CD14-positive monocyte (primary cell): ENCODE data around the gene CAST. TPM values are rescaled to one million over a fixed set of nuclear protein-coding genes. Genes with fewer than 3 reads are reported as not detected.
A peak's percentile ranks its signal among the peaks of the same experiment; 100 is the strongest.

ENCODE experiments used
- DNase-seq, 3 donors: peaks; one replicate each; pipeline ENCODE4 v3.0.0-alpha.2; 2011 to 2022
- H2AFZ ChIP-seq: 2 replicates; pipeline ENCODE4 v1.6.0; 2012; ENCODE audit warnings: mild to moderate bottlenecking, low read depth, low read length, inconsistent platforms; ENCODE audit not compliant: insufficient read depth, poor library complexity, severe bottlenecking
- H3K27ac ChIP-seq, 2 donors: 1 replicate in 1 of 2; 2 replicates in 1 of 2; pipeline ENCODE4 v1.5.1; 2012 to 2013; ENCODE audit warnings: low read length in 2 of 2, control low read depth in 1 of 2, inconsistent platforms in 1 of 2, low read depth in 1 of 2, mild to moderate bottlenecking in 1 of 2
- H3K27me3 ChIP-seq, 2 donors: one replicate each; pipeline versions ENCODE4 v1.6.0 to v1.6.1; 2011 to 2013; ENCODE audit warnings: low read length in 2 of 2; ENCODE audit not compliant: control insufficient read depth in 2 of 2, insufficient read depth in 2 of 2
- H3K36me3 ChIP-seq, 2 donors: replicated peaks in 1 of 2; 1 replicate in 1 of 2; 2 replicates in 1 of 2; pipeline versions ENCODE4 v1.5.1 to v1.6.1; 2012 to 2013; ENCODE audit warnings: low read length in 2 of 2, control low read depth in 1 of 2, inconsistent platforms in 1 of 2, mild to moderate bottlenecking in 1 of 2; ENCODE audit not compliant: insufficient read depth in 2 of 2, control insufficient read depth in 1 of 2
- H3K4me1 ChIP-seq, 2 donors: 1 replicate in 1 of 2; 2 replicates in 1 of 2; pipeline versions ENCODE4 v1.5.1 to v1.6.1; 2012 to 2013; ENCODE audit warnings: low read length in 2 of 2, control low read depth in 1 of 2, inconsistent platforms in 1 of 2, mild to moderate bottlenecking in 1 of 2, moderate library complexity in 1 of 2; ENCODE audit not compliant: insufficient read depth in 2 of 2, control insufficient read depth in 1 of 2
- H3K4me2 ChIP-seq: replicated peaks from 2 replicates; pipeline ENCODE3; 2012; ENCODE audit warnings: low read length, moderate library complexity, mild to moderate bottlenecking; ENCODE audit not compliant: poor library complexity, severe bottlenecking; ENCODE audit errors: extremely low read depth
- H3K4me3 ChIP-seq, 3 experiments: fragments of 200-600 bp in 1 of 3; sonication (generic) in 1 of 3; replicated peaks in 1 of 3; 1 replicate in 2 of 3; 2 replicates in 1 of 3; pipeline ENCODE4 v1.5.1; 2011 to 2013; ENCODE audit warnings: low read length in 3 of 3, mild to moderate bottlenecking in 3 of 3, control low read depth in 2 of 3, low read depth in 2 of 3, inconsistent platforms in 1 of 3, moderate library complexity in 1 of 3
- H3K79me2 ChIP-seq: 2 replicates; pipeline ENCODE4 v1.6.0; 2012; ENCODE audit warnings: mild to moderate bottlenecking, control low read depth, inconsistent platforms, low read length, moderate library complexity; ENCODE audit not compliant: insufficient read depth
- H3K9ac ChIP-seq: 2 replicates; pipeline ENCODE4 v1.6.0; 2017; ENCODE audit warnings: low read length, mild to moderate bottlenecking; ENCODE audit not compliant: insufficient read depth, poor library complexity, severe bottlenecking
- H3K9me3 ChIP-seq, 2 donors: replicated peaks in 1 of 2; 1 replicate in 1 of 2; 2 replicates in 1 of 2; pipeline versions ENCODE4 v1.5.1 to v1.6.1; 2012 to 2013; ENCODE audit warnings: low read length in 2 of 2, control low read depth in 1 of 2; ENCODE audit not compliant: control insufficient read depth in 1 of 2, insufficient read depth in 1 of 2
- H4K20me1 ChIP-seq: 2 replicates; pipeline ENCODE4 v1.6.0; 2012; ENCODE audit warnings: mild to moderate bottlenecking, low read length, control low read depth, moderate library complexity; ENCODE audit not compliant: insufficient read depth
- H3K27ac Mint-ChIP-seq, 7 donors: one replicate each; pipeline ENCODE4 v1.8.0; 2020; ENCODE audit warnings: mild to moderate bottlenecking in 7 of 7, mixed read lengths in 7 of 7, moderate library complexity in 6 of 7, inconsistent platforms in 2 of 7
- H3K27me3 Mint-ChIP-seq, 3 donors: one replicate each; pipeline ENCODE4 v1.8.0; 2021 to 2022; ENCODE audit warnings: low read depth in 3 of 3, mild to moderate bottlenecking in 3 of 3, mixed read lengths in 3 of 3, moderate library complexity in 3 of 3, inconsistent platforms in 1 of 3
- H3K36me3 Mint-ChIP-seq, 2 donors: one replicate each; pipeline ENCODE4 v1.8.0; 2020; ENCODE audit warnings: mixed read lengths in 2 of 2, inconsistent platforms in 1 of 2, mild to moderate bottlenecking in 1 of 2
- H3K4me1 Mint-ChIP-seq: one replicate; pipeline ENCODE4 v1.8.0; 2020; ENCODE audit warnings: mild to moderate bottlenecking, mixed read lengths
- H3K4me3 Mint-ChIP-seq, 2 donors: one replicate each; pipeline ENCODE4 v1.8.0; 2020; ENCODE audit warnings: mild to moderate bottlenecking in 2 of 2, mixed read lengths in 2 of 2, moderate library complexity in 1 of 2
- H3K9me3 Mint-ChIP-seq, 7 donors: one replicate each; pipeline ENCODE4 v1.8.0; 2020 to 2022; ENCODE audit warnings: mixed read lengths in 7 of 7, mild to moderate bottlenecking in 6 of 7, moderate library complexity in 6 of 7, inconsistent platforms in 2 of 7
- CTCF ChIP-seq: fragments of 200-600 bp; IDR thresholded peaks from one replicate; pipeline ENCODE4 v1.8.0; 2022; ENCODE audit warnings: antibody characterized with exemption, mild to moderate bottlenecking
- WGBS: methylation state at CpG from one replicate; pipeline ENCODE4 v1.1.5; 2013; ENCODE audit warnings: missing lambda C conversion rate; ENCODE audit not compliant: insufficient coverage; 5-methylcytosine and 5-hydroxymethylcytosine counted together
- intact Hi-C, 2 donors: fragments of 100-400 bp; cut with micrococcal nuclease; formaldehyde crosslinking; loops; one replicate each; pipeline versions ENCODE4 v1.15.0 to v1.15.1; 2023
- polyA plus RNA-seq, 3 donors: library from polyadenylated mRNA; depleted of rRNA in 1 of 3; unstranded in 2 of 3; stranded (reverse) in 1 of 3; fragments of 300-500 nt in 2 of 3; fragments of >200 nt in 1 of 3; fragmentation: Illumina TruSeq in 2 of 3; gene quantifications; 1 replicate in 2 of 3; 2 replicates in 1 of 3; pipeline ENCODE4 v1.2.3, GENCODE V29; 2012 to 2021

The CAST gene
- polyA plus RNA-seq, 3 donors: 49.6 to 125 (median 76.8) TPM

- peak in 1 of 3 donors; percentile 9 for DNase-seq
- no peak for TF ChIP-seq CTCF
- Histone ChIP-seq H3K9me3 (no peaks in the 10 kb centered on the region), H2AFZ (no peak overlapping the region), H3K4me2 (no peak overlapping the region), H3K79me2 (no peaks in the 10 kb centered on the region), H4K20me1 (peaks cover 11% of the 10 kb centered on the region), H3K36me3 (peaks cover 77 to 96% of the 10 kb centered on the region in 2 donors), H3K4me1 (peaks cover 7 to 9% of the 10 kb centered on the region in 2 donors), H3K9ac (no peak overlapping the region), H3K27ac (peak overlapping the region in 1 of 2 donors; percentile 37), H3K27me3 (no peaks in the 10 kb centered on the region), H3K4me3 (no peak overlapping the region)
- H3K36me3 Mint-ChIP-seq: peaks cover 74 to 88% of the 10 kb centered on the region in 2 donors
- no peak overlapping the region for H3K4me3 Mint-ChIP-seq
- H3K27me3 Mint-ChIP-seq: no peaks in the 10 kb centered on the region
- WGBS: no CpG with 5 or more reads among the region's 5 CpGs
- no peaks in the 10 kb centered on the region for H3K9me3 Mint-ChIP-seq
- H3K27ac Mint-ChIP-seq: peak overlapping the region in 5 of 7 donors; percentile 2 to 74 (median 39)
- H3K4me1 Mint-ChIP-seq: peaks cover 11% of the 10 kb centered on the region
- intact Hi-C loops: no loop called here
Measured at GRCh38 chr5:96788112-96788749, 126.1 kb downstream of the CAST start.

GRCh38 chr5:96789794-96790330 is 127.7 kb downstream of the CAST start:
- Mint-ChIP-seq H3K27ac (peak overlapping the region in 2 of 7 donors; percentile 21 to 57), H3K4me1 (peaks cover 11% of the 10 kb centered on the region), H3K27me3 (no peaks in the 10 kb centered on the region), H3K36me3 (peaks cover 75 to 90% of the 10 kb centered on the region in 2 donors), H3K4me3 (no peak overlapping the region), H3K9me3 (no peaks in the 10 kb centered on the region)
- TF ChIP-seq CTCF: no peak
- Histone ChIP-seq H3K36me3 (peaks cover 84 to 96% of the 10 kb centered on the region in 2 donors), H3K4me1 (peaks cover 7 to 9% of the 10 kb centered on the region in 2 donors), H3K4me3 (no peak overlapping the region), H3K27ac (no peak overlapping the region), H3K79me2 (no peaks in the 10 kb centered on the region), H3K4me2 (no peak overlapping the region), H3K9ac (no peak overlapping the region), H3K27me3 (no peaks in the 10 kb centered on the region), H3K9me3 (no peaks in the 10 kb centered on the region), H4K20me1 (peaks cover 15% of the 10 kb centered on the region), H2AFZ (no peak overlapping the region)
- intact Hi-C loops: no loop called here
- no peak for DNase-seq
